IMR-90 (cell line): ENCODE results near the gene SEL1L. TPM values are rescaled to one million over a fixed set of nuclear protein-coding genes. Genes with fewer than 3 reads are reported as not detected.

ENCODE experiments used
- ATAC-seq: fragments of 200-7000 bp; cut with Tn5 transposase; 2 replicates; pipeline ENCODE4 v1.9.1; 2020; ENCODE audit warnings: low read depth, mild to moderate bottlenecking, moderate library complexity
- BruUV-seq: library from RNA; stranded (reverse); fragments of 400-500 nt; replicated peaks from 2 replicates; lab custom pipeline; 2021; lab: Mats Ljungman, UMichigan
- CTCF ChIA-PET: fragments of 300-600 bp; formaldehyde crosslinking; extraction: SDS; loops from one replicate; lab custom pipeline; 2021; ENCODE audit warnings: antibody characterized with exemption; lab: Yijun Ruan, JAX
- POLR2A ChIA-PET: fragments of 300-600 bp; sonication (Branson Sonifier 250); formaldehyde crosslinking; loops from one replicate; lab custom pipeline; 2022; ENCODE audit warnings: antibody characterized with exemption; ENCODE audit not compliant: unreplicated experiment; lab: Charles Lee
- DNase-seq: peaks from one replicate; pipeline ENCODE4 v3.0.0; 2013
- H2AFZ ChIP-seq: replicated peaks from 2 replicates; pipeline ENCODE3; 2013; ENCODE audit warnings: low read length, mild to moderate bottlenecking; ENCODE audit not compliant: poor library complexity
- H2AK5ac ChIP-seq: 2 replicates; pipeline ENCODE4 v1.6.1; 2013; ENCODE audit warnings: low read depth, low read length, inconsistent platforms
- H2AK9ac ChIP-seq: replicated peaks from 2 replicates; pipeline ENCODE3; 2013; ENCODE audit warnings: mild to moderate bottlenecking, low read depth, low read length, moderate library complexity; ENCODE audit not compliant: poor library complexity
- H2BK120ac ChIP-seq: 2 replicates; pipeline ENCODE4 v1.6.1; 2013; ENCODE audit warnings: low read depth, low read length, inconsistent platforms
- H2BK15ac ChIP-seq: 3 replicates; pipeline ENCODE4 v1.6.1; 2013; ENCODE audit warnings: low read depth, low read length, inconsistent platforms
- H2BK20ac ChIP-seq: 2 replicates; pipeline ENCODE4 v1.6.1; 2013; ENCODE audit warnings: low read depth, mild to moderate bottlenecking, inconsistent platforms, low read length, moderate library complexity
- H2BK5ac ChIP-seq: 2 replicates; pipeline ENCODE4 v1.6.1; 2013; ENCODE audit warnings: mild to moderate bottlenecking, low read depth, low read length, inconsistent platforms; ENCODE audit not compliant: poor library complexity, severe bottlenecking
- H3K14ac ChIP-seq: replicated peaks from 2 replicates; pipeline ENCODE4 v1.6.1; 2013; ENCODE audit warnings: low read depth, low read length, inconsistent platforms
- H3K18ac ChIP-seq: 2 replicates; pipeline ENCODE4 v1.6.1; 2013; ENCODE audit warnings: low read depth, low read length, control low read depth
- H3K23ac ChIP-seq: 2 replicates; pipeline ENCODE4 v1.6.1; 2013; ENCODE audit warnings: low read depth, low read length, inconsistent platforms
- H3K27ac ChIP-seq: 2 replicates; pipeline ENCODE4 v1.5.1; 2013; ENCODE audit warnings: mild to moderate bottlenecking, control low read depth, low read length; ENCODE audit not compliant: insufficient read depth
- H3K27me3 ChIP-seq: 2 replicates; pipeline ENCODE4 v1.6.1; 2013; ENCODE audit warnings: low read length; ENCODE audit not compliant: control insufficient read depth, insufficient read depth
- H3K36me3 ChIP-seq: 2 replicates; pipeline ENCODE4 v1.6.1; 2013; ENCODE audit warnings: low read length, mixed read lengths; ENCODE audit not compliant: control insufficient read depth, insufficient read depth
- H3K4ac ChIP-seq: 2 replicates; pipeline ENCODE4 v1.6.1; 2013; ENCODE audit warnings: low read depth, low read length, inconsistent platforms
- H3K4me1 ChIP-seq: 2 replicates; pipeline ENCODE4 v1.6.1; 2013; ENCODE audit warnings: low read length, mixed read lengths; ENCODE audit not compliant: control insufficient read depth, insufficient read depth
- H3K4me2 ChIP-seq: 2 replicates; pipeline ENCODE4 v1.6.1; 2013; ENCODE audit warnings: low read depth, mild to moderate bottlenecking, control low read depth, low read length, moderate library complexity
- H3K4me3 ChIP-seq: 2 replicates; pipeline ENCODE4 v1.5.1; 2013; ENCODE audit warnings: low read depth, mild to moderate bottlenecking, control low read depth, low read length, moderate library complexity; ENCODE audit not compliant: insufficient read depth
- H3K56ac ChIP-seq: 2 replicates; pipeline ENCODE4 v1.6.1; 2013; ENCODE audit warnings: low read length, inconsistent platforms; ENCODE audit not compliant: insufficient read depth; ENCODE audit errors: extremely low read depth
- H3K79me1 ChIP-seq, 2 experiments: 2 replicates each; pipeline ENCODE4 v1.6.1; 2013; ENCODE audit warnings: low read length in 2 of 2, inconsistent platforms in 1 of 2, low read depth in 1 of 2
- H3K9ac ChIP-seq: 2 replicates; pipeline ENCODE4 v1.6.1; 2013; ENCODE audit warnings: low read depth, low read length, control low read depth
- H3K9me1 ChIP-seq: 2 replicates; pipeline ENCODE4 v1.6.1; 2013; ENCODE audit warnings: low read length, inconsistent platforms; ENCODE audit not compliant: insufficient read depth
- H3K9me3 ChIP-seq: 2 replicates; pipeline ENCODE4 v1.6.1; 2013; ENCODE audit warnings: low read length; ENCODE audit not compliant: control insufficient read depth, insufficient read depth
- H4K20me1 ChIP-seq: 2 replicates; pipeline ENCODE4 v1.6.1; 2013; ENCODE audit warnings: low read length, inconsistent platforms; ENCODE audit not compliant: insufficient read depth
- H4K5ac ChIP-seq: 2 replicates; pipeline ENCODE4 v1.6.1; 2013; ENCODE audit warnings: mild to moderate bottlenecking, low read depth, low read length, control low read depth
- H4K8ac ChIP-seq, 2 experiments: 2 replicates each; pipeline ENCODE4 v1.6.1; 2013; ENCODE audit warnings: low read depth in 2 of 2, low read length in 2 of 2, control low read depth in 1 of 2, inconsistent platforms in 1 of 2
- H4K91ac ChIP-seq: 2 replicates; pipeline ENCODE4 v1.6.1; 2013; ENCODE audit warnings: low read depth, low read length, inconsistent platforms; ENCODE audit not compliant: insufficient read depth
- BHLHE40 ChIP-seq: fragments of 150-350 bp; IDR thresholded peaks from 2 replicates; pipeline ENCODE4 v1.6.1; 2016; ENCODE audit warnings: mild to moderate bottlenecking, low read depth, low read length
- CEBPB ChIP-seq: IDR thresholded peaks from 2 replicates; pipeline ENCODE4 v1.6.1; 2012; ENCODE audit warnings: low read depth, low read length, improper control_type of control experiment
- CHD1 ChIP-seq: IDR thresholded peaks from 2 replicates; pipeline ENCODE4 v1.6.1; 2012; ENCODE audit warnings: low read depth, low read length, improper control_type of control experiment
- FOS ChIP-seq: fragments of 150-350 bp; IDR thresholded peaks from 2 replicates; pipeline ENCODE4 v1.6.1; 2016; ENCODE audit warnings: low read depth, low read length
- MAFK ChIP-seq: IDR thresholded peaks from 2 replicates; pipeline ENCODE4 v1.6.1; 2012; ENCODE audit warnings: low read depth, low read length, improper control_type of control experiment
- MAZ ChIP-seq: IDR thresholded peaks from 2 replicates; pipeline ENCODE4 v1.6.1; 2012; ENCODE audit warnings: low read depth, mild to moderate bottlenecking, low read length, improper control_type of control experiment, moderate library complexity, borderline replicate concordance
- MXI1 ChIP-seq: IDR thresholded peaks from 2 replicates; pipeline ENCODE4 v1.6.1; 2012; ENCODE audit warnings: low read depth, mild to moderate bottlenecking, low read length, moderate library complexity, borderline replicate concordance
- NFE2L2 ChIP-seq: fragments of 150-350 bp; IDR thresholded peaks from 2 replicates; pipeline ENCODE4 v1.6.1; 2016; ENCODE audit warnings: low read depth, mild to moderate bottlenecking, low read length
- POLR2A ChIP-seq: IDR thresholded peaks from 2 replicates; pipeline ENCODE4 v1.6.1; 2012; ENCODE audit warnings: mild to moderate bottlenecking, low read depth, low read length
- RAD21 ChIP-seq: IDR thresholded peaks from 2 replicates; pipeline ENCODE4 v1.6.1; 2012; ENCODE audit warnings: low read length, improper control_type of control experiment
- RCOR1 ChIP-seq: IDR thresholded peaks from 2 replicates; pipeline ENCODE4 v1.6.1; 2012; ENCODE audit warnings: mild to moderate bottlenecking, low read length, improper control_type of control experiment; ENCODE audit not compliant: insufficient replicate concordance
- RFX5 ChIP-seq: IDR thresholded peaks from 2 replicates; pipeline ENCODE4 v1.8.0; 2012; ENCODE audit warnings: low read depth, mild to moderate bottlenecking, low read length, moderate library complexity
- SMC3 ChIP-seq: fragments of 150-350 bp; IDR thresholded peaks from 2 replicates; pipeline ENCODE4 v1.6.1; 2016; ENCODE audit warnings: low read depth, mild to moderate bottlenecking, antibody characterized with exemption, low read length, moderate library complexity
- WGBS, 2 experiments: methylation state at CpG; one replicate each; pipeline versions ENCODE4 v1.1.5 to v1.1.7; 2013; ENCODE audit warnings: missing lambda C conversion rate in 2 of 2; ENCODE audit not compliant: insufficient read length in 1 of 2; ENCODE audit errors: extremely low coverage in 2 of 2; 5-methylcytosine and 5-hydroxymethylcytosine counted together
- dilution Hi-C: fragments of 300-500 bp; cut with HindIII; formaldehyde crosslinking; loops from one replicate; pipeline ENCODE4 v1.14.3; 2018; ENCODE audit warnings: low sequenced_read_pairs; ENCODE audit not compliant: unreplicated experiment
- in situ Hi-C: fragments of 300-500 bp; cut with MboI; formaldehyde crosslinking; loops from 3 replicates; pipeline ENCODE4 v1.14.3; 2019; ENCODE audit warnings: low sequenced_read_pairs, inconsistent platforms, mixed read lengths
- intact Hi-C: fragments of 100-400 bp; cut with micrococcal nuclease; formaldehyde crosslinking; loops from 2 replicates; pipeline ENCODE4 v1.10.0; 2022
- polyA plus RNA-seq, 3 experiments: library from polyadenylated mRNA; depleted of rRNA; stranded (reverse); fragments of >200 nt; gene quantifications; 2 replicates each; pipeline ENCODE4 v1.2.3, GENCODE V29; 2012; ENCODE audit warnings: low replicate concordance in 1 of 3
- total RNA-seq: library from RNA; depleted of rRNA; stranded (reverse); fragments of >200 nt; gene quantifications from 2 replicates; pipeline ENCODE4 v1.2.3, GENCODE V29; 2012
- TF ChIP-seq, protein P1 (sequence below): fragments of 150-350 bp; IDR thresholded peaks from 2 replicates; pipeline ENCODE4 v1.6.1; 2017; ENCODE audit warnings: mild to moderate bottlenecking, antibody characterized with exemption, low read length, low read depth
- TF ChIP-seq, protein P2 (sequence below): conservative IDR thresholded peaks from 2 replicates; pipeline ENCODE4 v1.5.1; 2012; ENCODE audit warnings: mild to moderate bottlenecking, low read depth, low read length, improper control_type of control experiment
- TF ChIP-seq, protein P3 (sequence below): fragments of 150-350 bp; IDR thresholded peaks from 2 replicates; pipeline ENCODE4 v1.6.1; 2016; ENCODE audit warnings: low read depth, mild to moderate bottlenecking, low read length, moderate library complexity, borderline replicate concordance

SEL1L gene
- total and polyA plus RNA-seq, 2 of the 4 experiments (the other 2 are of a cell fraction): 21.0 to 62.4 TPM

DNA sequence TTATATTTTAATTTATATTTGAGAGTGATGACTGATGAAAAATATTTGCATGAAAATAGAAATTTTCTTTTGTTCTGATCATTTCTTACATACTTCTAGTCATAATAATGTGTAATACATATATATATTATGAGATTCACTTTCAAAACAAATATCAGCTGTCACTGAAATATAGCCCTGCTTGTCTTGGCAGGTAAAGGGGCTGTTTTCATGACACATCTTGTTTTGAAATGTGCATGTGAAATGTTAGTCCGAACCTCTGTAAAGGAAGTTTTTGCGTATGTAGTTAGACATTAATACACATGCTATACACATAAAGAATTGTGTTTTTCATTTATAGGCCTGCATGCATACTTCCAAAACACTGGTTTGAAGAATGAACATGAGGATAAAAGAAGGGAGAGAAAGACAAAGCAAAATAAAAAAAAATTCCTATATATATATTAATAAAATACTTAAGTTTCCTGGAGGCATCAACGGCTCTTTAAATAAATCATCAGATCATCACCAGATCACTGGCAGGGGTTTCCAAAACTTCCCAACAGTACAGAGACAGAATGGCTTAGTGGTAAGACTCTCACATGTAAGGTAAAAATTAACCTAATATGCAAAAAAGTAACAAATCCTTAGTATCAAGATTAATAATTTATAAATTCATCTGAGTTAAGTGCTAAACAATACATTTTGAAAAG lies 60.1 kb downstream of the SEL1L start:
- peaks cover 21% of the 10 kb centered on the region for H3K36me3 ChIP-seq
- no peak overlapping the region for H2AFZ ChIP-seq
- POLR2A ChIA-PET: no interaction called here
- CTCF ChIA-PET: no interaction called here
- H2BK15ac ChIP-seq: no peak overlapping the region
- dilution Hi-C loops (no loop called here), in situ Hi-C loops (no loop called here), intact Hi-C loops (no loop called here)
- H4K20me1 ChIP-seq: no peaks in the 10 kb centered on the region
- TF ChIP-seq RFX5 (no peak), BHLHE40 (no peak), POLR2A (no peak), CEBPB (no peak), NFE2L2 (no peak), SMC3 (no peak), RAD21 (no peak), MAFK (no peak), CHD1 (no peak), MXI1 (no peak), FOS (no peak), MAZ (no peak), RCOR1 (no peak)
- TF ChIP-seq, protein P1, sequence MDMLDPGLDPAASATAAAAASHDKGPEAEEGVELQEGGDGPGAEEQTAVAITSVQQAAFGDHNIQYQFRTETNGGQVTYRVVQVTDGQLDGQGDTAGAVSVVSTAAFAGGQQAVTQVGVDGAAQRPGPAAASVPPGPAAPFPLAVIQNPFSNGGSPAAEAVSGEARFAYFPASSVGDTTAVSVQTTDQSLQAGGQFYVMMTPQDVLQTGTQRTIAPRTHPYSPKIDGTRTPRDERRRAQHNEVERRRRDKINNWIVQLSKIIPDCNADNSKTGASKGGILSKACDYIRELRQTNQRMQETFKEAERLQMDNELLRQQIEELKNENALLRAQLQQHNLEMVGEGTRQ: no peak
- TF ChIP-seq, protein P2, sequence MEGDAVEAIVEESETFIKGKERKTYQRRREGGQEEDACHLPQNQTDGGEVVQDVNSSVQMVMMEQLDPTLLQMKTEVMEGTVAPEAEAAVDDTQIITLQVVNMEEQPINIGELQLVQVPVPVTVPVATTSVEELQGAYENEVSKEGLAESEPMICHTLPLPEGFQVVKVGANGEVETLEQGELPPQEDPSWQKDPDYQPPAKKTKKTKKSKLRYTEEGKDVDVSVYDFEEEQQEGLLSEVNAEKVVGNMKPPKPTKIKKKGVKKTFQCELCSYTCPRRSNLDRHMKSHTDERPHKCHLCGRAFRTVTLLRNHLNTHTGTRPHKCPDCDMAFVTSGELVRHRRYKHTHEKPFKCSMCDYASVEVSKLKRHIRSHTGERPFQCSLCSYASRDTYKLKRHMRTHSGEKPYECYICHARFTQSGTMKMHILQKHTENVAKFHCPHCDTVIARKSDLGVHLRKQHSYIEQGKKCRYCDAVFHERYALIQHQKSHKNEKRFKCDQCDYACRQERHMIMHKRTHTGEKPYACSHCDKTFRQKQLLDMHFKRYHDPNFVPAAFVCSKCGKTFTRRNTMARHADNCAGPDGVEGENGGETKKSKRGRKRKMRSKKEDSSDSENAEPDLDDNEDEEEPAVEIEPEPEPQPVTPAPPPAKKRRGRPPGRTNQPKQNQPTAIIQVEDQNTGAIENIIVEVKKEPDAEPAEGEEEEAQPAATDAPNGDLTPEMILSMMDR: no peak
- TF ChIP-seq, protein P3, sequence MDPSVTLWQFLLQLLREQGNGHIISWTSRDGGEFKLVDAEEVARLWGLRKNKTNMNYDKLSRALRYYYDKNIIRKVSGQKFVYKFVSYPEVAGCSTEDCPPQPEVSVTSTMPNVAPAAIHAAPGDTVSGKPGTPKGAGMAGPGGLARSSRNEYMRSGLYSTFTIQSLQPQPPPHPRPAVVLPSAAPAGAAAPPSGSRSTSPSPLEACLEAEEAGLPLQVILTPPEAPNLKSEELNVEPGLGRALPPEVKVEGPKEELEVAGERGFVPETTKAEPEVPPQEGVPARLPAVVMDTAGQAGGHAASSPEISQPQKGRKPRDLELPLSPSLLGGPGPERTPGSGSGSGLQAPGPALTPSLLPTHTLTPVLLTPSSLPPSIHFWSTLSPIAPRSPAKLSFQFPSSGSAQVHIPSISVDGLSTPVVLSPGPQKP: no peak
- H4K91ac ChIP-seq: no peak overlapping the region
- H3K56ac ChIP-seq: no peak overlapping the region
- no peak overlapping the region for H2BK5ac ChIP-seq
- no peaks in the 10 kb centered on the region for H3K27me3 ChIP-seq
- no TSS peak for BruUV-seq
- no peak overlapping the region for H3K9ac ChIP-seq
- H2AK5ac ChIP-seq: no peak overlapping the region
- no peak overlapping the region for H4K8ac ChIP-seq
- peaks cover 4% of the 10 kb centered on the region; the same call in 1 of the 2 replicates for H3K9me1 ChIP-seq
- H2BK20ac ChIP-seq: no peak overlapping the region
- H3K9me3 ChIP-seq: no peaks in the 10 kb centered on the region
- no peak overlapping the region for H3K23ac ChIP-seq
- no peak overlapping the region for H3K4ac ChIP-seq
- no peak overlapping the region for H3K4me3 ChIP-seq
- DNase-seq (no peak), ATAC-seq (no peak)
- no peak overlapping the region for H3K27ac ChIP-seq
- no CpG with 5 or more reads among the region's 3 CpGs for WGBS, 2 experiments
- H3K4me2 ChIP-seq: no peak overlapping the region
- H2BK120ac ChIP-seq: no peak overlapping the region
- H3K18ac ChIP-seq: no peak overlapping the region
- peaks cover 4% of the 10 kb centered on the region; the same call in 1 of the 2 replicates for H3K4me1 ChIP-seq
- no peak overlapping the region for H4K5ac ChIP-seq
- H2AK9ac ChIP-seq: no peak overlapping the region
- H3K14ac ChIP-seq: no peak overlapping the region
- no peaks in the 10 kb centered on the region for H3K79me1 ChIP-seq
